GM21737 (cell line): ENCODE data around the gene ZNF879.

ENCODE experiments used
- ATAC-seq: cut with Tn5 transposase; IDR thresholded peaks from one replicate; pipeline ENCODE4 v1.9.1; 2021; ENCODE audit warnings: mild to moderate bottlenecking, moderate library complexity; ENCODE audit not compliant: unreplicated experiment

Gene ZNF879

DNA sequence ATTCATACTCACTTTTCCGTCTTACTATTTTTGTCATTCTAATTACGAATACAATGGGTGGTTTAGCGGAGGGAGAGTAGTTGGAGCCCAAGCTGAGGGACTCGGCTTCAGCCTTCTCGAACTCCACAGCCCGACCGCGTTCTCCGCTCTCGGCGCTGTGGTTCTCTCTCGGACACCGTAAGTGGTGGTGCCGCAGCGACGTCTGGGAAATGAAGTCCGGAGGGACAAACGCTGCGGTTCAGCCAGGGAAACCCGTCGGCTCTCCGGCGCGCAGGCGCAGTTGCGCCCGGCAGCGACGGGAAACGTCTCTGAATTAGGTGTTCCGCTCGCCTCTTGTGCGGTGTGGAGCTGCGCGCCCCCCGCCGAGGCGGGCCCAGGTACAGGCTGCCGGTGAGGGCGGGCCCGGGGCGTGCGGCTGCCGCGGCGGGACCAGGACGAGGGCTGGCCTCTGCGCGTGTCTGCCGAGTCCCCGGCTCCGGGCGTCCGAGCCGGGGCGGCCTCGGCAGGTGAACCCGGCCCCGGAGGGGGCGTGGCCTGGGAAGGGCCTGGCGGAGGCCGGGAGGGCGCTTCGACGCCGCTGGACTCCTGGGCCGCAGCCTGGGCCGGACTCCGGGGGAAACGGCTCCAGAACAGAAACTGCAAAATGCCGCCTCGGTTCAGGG lies at the start of gene ZNF879:
Gene ZNF879 (plus strand): TSS at position 277 of the 662 bp plus-strand sequence. CDS start 1,201 bp downstream, outside the sequence.
- peak; percentile 86 for ATAC-seq

DNA sequence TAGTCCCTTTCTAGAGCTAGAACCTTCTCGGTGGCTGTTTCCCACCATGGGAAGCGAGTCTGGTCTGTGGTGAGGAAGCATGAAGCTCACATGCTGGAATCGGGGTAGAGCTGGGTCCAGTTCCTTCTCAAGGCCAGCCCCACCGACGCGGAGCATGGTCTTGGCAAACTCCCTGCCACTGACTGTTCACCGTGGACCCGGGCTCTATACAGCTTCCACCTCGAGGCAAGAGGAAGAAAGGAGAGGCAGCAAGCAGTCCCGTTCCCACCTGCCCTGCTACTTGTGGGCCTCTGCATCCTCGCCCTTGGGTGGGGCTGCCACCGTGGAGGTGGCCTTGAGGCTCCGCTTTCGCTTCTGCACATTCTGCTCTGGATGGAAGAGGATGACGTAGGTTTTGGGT lies 42.2 kb upstream of the ZNF879 start:
- ATAC-seq: no peak

DNA sequence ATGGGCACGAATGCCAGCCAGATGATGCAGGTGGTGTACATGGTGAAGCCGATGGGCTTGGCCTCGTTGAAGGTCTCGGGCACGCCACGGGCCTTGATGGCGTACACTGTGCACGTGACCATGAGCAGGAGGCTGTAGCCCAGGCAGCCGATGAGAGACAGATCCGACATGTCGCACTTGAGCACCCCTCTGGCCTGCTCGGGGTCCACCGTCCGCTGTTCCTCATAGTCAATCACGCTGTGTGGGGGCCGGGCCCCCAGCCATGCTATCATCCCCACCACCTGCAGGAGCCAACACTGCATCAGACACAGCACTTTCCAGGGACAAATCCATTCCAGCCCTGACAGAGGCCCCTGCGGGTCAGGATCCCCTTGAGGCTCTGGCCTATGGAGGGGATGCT lies 40.7 kb upstream of the ZNF879 start:
- no peak for ATAC-seq

DNA sequence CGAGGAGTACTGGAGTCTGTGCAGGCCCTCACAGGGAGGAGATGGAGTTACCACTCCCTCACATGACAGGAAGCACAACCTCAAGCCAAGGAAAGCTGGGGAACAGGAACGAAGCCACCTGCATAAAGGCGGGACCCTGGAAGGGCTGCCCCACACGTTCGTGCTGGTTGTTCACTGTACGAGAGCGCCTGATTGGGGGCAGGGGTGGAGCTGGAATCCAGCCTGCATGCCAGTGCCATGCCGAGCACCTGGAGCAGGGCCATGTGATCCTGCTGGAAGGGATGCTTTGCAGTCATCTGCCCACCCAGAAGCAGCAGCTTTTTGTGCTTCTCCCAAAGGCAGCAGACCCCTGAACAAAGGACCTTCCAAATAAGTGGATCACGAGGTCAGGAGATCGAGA lies 39.9 kb upstream of the ZNF879 start:
- no peak for ATAC-seq

DNA sequence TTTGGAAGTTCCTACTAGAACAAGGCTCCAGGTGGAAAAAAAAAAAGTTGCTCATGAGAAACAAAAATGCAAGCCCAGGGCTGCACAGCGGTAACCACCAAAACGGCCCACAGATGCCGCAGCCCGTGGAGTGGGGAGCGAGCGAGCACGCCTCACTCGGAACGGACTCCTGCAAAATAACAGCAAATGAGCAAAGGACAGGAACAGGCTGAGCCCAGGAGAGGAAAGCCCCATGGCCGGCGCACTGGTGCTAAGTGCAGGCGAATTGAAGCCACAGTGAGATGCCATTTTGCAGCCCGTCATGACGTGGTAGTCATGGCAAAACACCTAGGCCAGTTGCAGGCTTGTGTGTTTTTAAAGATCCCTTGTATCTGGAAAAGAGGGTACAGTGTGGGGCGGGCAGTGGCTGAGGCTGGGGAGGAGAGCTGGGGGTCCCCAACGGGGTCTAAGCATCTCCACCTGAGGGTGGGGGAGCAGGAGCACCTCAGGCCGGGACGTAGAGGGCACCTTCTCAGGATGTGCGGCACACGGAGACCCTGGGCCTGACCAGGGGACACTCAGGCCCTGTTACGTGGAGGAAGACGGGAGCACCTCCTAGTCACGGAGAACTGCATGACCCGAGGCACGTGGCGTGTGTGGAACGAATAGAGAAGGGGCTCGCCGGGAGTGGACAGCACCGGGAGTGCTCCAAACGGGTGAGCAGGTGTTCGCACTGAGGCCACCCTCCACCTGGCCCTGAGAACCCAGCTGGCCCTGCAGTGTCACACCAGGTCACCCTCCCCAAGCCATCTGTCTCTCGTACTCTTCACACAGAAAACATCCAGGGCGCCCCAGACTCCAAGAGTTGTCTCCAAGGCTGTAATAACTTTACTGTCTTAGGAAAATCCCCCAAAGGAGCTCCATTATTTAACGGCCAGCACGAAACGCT lies 39.2 kb upstream of the ZNF879 start:
- ATAC-seq: no peak

DNA sequence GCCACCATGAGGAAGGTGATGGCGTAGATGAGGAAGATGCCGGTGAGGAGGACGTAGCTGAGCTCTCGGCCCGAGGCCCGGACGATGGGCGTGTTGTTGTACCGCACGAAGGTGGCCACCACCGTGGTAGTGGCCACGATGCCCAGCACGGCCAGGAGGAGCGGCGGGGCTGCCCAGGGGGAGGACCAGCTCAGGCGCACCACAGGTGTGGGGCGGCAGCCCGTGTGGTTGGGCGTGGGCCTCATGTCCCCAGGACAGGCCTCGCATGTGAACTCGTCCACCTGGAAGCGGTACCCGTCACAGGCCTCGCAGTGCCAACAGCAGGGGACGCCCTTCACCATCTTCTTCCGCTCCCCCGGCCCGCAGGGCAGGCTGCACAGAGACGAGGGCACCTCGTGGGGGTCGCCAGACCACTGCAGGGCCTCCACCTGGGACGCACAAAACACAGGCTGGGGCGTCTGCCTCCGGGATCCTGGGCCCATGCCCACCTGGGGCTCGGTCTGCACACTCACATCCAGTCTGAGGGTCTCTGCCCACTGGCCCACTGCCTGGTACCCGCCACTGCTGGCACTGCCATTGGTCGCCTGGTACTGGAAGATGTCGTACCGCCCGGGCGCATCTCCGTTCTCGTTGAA lies 37.2 kb upstream of the ZNF879 start:
- no peak for ATAC-seq

DNA sequence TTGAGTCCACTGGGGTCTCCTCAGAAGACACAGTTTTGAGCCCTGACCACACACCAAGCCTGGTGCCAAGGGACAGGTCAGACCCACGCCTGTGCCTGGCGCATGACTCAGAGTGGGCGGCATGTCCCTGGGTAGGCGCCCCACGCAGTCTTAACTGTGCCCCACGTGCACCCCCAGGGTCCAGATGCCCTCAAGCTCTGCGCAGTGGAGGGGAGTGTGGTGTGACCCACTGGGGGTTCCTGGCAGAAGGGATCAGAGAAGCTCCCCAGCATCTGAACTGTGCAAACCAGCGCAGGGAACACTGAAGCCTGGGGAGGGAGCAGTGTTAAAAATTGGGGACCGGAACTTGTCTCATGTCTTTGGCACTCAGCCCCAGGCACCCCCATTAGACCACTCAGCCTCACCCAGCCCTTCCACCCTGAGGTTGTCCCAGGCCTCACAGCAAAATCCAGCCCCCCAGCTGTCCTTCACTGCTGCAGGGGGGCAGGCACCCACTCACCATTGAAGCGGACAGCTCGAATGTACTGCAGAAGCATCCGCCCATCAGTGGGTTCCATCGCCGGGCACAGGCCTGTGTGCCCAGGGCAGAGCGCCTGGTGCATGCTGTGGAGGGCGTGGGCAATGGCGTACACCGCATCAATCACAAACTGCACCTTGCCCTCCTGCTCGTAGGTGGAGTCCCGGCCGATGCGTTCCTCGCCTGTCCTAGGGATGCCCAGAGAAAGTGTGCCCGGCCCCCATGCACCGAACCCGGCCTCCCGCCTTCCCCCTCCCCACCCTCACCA lies 35.0 kb upstream of the ZNF879 start:
- no peak for ATAC-seq

DNA sequence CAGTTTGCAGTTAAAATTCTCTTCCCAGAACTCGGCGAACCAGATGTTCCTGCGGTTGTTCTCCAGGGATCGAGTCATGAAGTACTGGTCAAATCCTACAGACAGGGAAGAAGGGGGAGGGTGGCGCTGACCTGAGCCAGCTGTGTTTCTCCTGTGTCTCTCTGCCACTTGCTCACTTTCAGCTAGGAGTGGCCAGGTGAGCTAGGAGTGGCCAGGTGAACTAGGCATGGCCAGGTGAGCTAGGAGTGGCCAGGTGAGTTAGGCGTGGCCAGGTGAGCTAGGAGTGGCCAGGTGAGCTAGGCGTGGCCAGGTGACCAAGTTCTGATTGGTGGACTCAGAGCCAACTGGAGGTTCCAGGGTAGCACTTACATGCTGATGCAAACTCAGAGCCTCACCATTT lies 34.3 kb upstream of the ZNF879 start:
- ATAC-seq: no peak

DNA sequence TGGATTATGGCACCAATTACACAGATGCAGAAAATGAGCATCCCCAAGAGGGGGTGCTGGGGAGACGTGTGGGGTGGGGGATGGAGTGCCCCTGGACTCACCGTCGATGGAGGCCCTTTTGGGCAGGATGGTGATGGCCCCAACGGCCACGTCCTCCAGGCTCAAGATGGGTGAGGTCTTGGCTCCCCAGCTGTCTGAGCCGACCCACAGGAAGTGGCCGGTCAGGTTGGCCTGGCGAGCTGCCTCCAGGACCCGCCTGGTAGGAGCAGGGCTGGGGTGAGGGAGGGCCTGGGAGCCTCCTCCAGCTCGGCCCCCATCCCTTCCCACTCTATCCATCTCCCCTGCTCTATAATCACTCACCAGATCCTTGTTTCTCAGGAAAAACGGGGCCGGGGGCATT lies 33.1 kb upstream of the ZNF879 start:
- no peak for ATAC-seq

DNA sequence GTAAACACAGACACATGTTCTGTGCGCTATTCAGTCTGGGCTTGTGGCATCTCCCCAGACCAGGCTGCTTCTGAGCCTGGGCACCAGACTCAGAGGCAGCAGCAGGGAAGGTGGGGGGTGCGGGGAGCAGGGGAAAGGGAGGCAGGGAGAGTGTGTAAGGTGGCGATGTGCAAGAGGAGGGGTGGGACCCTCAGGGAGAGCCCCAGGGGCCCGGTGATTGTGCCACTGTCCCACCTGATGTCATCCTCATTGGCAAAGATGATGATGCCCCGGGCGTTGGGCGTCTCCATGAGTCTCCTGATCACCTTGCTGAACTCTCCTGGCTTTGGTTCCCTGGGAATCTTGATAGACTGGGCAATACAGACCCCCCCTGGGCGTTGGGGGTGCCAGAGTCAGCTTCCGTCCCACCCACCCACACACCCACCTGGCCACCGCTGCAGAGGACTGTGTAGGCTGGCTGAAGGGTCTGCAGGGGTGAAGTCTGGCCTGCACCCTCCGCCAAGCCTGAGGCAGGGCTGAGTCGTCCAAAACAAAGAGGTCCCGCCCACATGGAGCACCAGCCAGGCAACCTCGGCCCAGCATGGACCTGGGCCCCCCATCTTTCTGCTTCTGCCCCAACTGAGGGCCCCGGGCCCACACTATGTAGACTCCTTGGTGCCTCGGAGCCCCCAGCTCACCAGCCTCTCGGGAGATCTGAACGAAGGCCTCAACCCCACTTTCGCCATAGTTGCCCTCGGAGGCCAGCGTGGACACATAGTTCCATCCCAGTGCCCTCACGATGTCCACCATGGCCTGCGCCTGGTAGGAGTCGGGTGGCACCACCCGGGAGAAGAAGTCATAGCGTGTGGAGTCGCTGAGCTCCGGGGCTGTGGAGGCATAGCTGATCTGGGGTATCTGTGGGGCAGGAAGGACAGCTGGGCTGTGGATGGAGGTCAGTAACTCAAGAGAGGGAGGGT lies 32.1 kb upstream of the ZNF879 start:
- ATAC-seq: no peak

DNA sequence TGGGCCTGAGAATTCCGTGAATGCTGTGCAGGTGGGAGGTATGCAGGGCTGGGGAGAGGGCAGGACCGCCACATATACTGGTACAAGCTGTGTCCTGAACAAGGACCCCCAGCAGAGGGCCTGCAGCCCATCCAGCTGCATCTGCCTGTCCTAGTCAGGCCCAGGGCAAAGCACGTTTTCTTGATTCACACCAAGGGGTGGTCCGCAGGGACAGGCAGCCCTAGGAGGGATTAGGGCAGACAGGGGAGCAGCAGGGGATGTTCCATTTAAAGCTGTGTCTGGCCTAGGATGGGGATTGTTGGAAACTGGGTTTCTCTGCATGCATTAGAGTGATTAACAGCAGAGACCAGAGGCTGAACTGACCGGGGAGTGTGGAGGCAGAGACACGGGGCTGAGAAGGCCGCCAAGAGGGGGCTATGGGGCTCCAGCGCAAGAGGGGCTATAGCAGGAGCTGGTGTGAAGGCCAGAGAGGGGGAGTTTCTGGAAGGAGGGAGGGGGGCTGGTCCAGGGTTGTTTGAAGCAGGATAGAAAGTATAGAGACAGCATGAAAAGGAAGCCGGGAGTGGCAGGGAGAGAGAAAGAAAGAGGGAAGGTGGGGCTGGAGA lies 31.2 kb upstream of the ZNF879 start:
- ATAC-seq: no peak

DNA sequence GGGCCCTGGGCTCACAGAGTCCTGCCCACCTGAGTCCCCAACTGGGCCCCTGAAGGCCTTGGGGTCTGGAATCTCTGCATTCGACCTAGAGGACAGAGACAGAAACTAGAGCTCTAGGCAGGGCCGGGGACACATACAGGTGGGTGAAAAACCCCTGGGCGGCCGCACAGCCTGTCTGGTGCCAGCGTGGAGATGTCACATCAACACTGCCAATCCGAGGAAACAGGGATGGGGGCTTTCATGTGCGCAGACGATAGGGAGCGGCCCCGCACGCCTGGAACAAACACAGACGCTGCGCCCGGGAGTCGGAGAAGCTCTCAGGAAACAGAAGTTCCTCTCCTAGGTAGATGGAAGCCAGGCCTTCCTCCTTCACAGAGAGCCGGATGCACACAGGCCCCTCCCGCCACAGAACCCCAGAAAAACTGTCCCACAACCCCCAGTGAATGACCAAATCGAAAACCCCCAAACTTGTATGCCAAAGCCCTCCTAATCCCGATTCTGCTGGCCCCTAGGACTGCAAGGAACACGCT lies 30.3 kb upstream of the ZNF879 start:
- no peak for ATAC-seq

DNA sequence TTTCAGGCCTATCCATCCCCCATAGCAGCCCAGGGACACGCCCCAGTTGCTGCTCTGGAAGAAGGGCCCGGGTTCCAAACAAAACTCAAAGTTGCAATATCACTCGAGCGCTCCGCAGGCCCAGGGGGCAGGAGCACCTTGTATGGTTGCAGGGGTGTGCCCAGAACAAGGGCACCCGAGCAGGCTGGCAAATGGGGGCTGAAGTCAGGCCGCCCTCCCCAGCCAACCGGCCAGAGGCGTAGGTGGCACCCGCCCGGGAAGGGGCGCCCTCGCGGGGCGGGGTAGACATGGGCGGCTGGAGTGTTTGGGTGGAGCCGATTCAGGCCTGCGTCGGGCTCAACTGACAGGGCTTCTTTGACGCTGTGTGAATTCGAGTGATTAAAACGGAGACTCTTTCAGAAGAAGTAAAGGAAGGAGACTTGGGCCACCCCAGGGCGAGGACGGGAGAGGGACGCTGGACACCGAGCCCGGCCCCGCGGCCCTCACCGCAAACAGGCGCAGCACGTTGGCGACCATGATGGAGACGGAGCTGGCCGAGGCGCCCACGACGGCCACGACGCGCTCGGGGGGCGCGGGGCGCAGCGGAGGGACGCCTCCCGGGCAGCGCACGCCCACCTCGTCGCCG lies 29.5 kb upstream of the ZNF879 start:
- ATAC-seq: no peak

DNA sequence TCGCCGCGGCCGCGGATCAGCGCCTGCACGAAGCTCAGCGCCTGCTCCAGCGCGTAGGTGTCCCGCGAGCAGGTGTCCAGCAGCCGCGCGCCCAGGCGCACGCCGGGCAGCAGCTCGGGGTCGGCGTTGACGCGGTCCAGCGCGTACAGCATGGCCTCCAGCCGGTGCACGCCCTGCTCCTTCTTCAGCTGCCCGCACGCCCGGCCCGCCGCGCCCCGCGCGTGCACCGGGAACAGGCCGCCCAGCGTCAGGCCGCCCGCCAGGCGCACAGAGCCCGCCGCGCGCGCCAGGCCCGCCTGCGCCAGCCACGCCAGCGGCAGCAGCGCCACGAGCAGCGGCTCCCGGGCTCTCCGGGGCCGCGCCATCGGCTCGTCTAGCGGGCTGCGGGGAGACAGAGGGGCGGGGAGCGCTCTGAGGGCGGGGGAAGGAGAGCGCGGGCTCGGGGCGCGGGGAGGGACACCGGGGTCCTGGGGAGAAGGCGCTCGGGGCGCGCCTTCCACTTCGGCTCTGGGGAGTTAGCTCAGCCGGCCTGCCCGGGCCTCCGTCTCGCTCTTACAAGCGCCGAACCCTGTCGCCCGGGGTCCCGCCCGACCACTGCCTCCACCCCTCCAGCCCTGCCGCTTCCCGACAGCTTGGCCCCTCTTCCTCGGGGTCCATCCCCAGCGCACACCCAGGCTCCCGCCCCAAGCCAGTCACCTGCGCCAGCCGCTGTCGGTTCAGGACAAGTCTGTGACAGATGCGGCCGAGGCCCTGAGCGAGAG lies 28.8 kb upstream of the ZNF879 start, which contains the start of gene GRM6:
Gene GRM6 (minus strand): TSS at position 741 of the 761 bp plus-strand sequence. CDS start 376 bp downstream, at position 365.
- no peak for ATAC-seq

DNA sequence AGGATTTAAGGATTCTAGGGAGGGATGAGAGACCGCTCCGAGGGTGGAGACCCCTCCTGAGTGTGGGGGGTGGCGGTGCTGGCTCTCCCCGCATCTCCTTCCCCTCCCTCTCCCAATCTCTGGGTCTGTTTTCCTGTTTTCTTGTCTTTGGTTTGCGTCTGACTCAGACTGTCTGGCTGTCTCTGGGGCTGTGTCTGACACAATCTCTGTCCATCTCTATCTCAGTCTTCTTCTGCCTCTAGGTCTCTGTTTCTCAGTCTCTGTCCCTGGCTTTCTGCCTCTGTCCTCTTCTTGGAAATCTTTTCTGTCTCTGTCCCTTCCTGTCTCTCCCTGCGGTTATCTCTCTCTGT lies 28.3 kb upstream of the ZNF879 start:
- ATAC-seq: no peak

DNA sequence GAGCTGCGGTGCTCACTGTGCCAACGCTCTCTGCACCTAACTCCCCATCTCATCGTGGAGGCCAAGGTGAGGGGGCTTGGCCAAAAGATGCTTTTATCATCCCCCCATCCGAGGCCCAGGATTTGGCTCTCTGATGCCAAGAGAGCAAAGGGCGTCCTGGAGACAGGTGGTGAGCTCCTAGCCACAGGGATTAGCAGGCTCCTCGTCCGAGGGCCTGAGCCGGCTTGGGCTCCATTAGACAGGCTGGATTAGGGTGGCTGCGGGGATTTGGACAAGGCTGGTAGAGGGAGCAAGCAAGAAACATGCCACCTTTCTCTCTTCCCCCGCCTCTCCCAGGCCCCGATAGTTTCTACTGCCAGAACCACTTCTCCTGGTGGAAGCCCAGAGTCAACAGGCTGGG lies 27.4 kb upstream of the ZNF879 start:
- no peak for ATAC-seq

DNA sequence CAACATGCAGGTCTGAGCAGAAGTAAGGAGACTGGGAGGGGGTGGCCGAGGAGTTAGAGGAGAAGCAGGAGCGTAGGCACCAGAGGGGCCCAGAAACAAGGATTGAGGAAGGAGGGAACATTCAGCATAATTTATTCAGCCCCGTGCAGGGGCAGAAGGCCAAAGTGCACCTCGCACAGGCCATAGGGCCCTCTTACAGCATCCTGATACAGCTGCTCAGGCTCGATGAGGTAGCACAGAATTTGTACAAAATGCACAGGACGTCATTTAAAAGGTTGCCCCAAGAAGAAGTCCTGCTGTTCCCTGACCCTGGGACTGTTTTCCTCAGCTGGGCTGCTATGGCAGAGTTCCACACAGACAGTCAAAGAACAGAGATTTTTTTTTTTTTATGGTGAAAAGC lies 26.4 kb upstream of the ZNF879 start:
- ATAC-seq: no peak

DNA sequence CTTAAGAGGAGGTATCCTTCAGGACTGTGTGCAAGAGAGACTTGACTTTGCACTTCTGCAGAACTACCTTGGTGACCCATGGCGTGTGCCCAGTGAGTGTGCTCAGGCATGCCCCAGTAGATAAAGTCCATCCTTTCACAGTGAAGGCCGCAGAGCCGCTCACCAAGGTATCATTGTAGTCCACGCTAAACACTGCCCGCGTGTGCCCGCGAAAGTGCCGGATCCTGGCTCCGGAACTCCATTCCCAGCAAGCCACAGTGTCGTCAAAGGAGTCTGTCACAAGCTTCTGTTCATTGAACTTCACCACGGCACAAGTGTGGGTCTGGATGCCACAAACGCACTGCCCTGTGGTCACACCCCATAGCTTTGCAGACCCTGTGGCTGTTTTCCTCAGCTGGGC lies 25.2 kb upstream of the ZNF879 start:
- ATAC-seq: no peak
